PC-9 (cell line): ENCODE results near the gene DNAJC3. TPM values are rescaled to one million over a fixed set of nuclear protein-coding genes. Genes with fewer than 3 reads are reported as not detected.

ENCODE experiments used
- BruUV-seq: library from RNA; stranded (reverse); fragments of 400-500 nt; replicated peaks from 2 replicates; lab custom pipeline; 2021; lab: Mats Ljungman, UMichigan
- CTCF ChIA-PET: fragments of 300-600 bp; sonication (Branson Sonifier 250); formaldehyde crosslinking; loops from one replicate; lab custom pipeline; 2022; ENCODE audit warnings: antibody characterized with exemption; lab: Charles Lee
- POLR2A ChIA-PET: fragments of 300-600 bp; sonication (Branson Sonifier 250); formaldehyde crosslinking; loops from one replicate; lab custom pipeline; 2022; ENCODE audit warnings: antibody characterized with exemption; ENCODE audit not compliant: unreplicated experiment; lab: Charles Lee
- DNase-seq, 2 experiments: peaks; one replicate each; pipeline versions ENCODE4 v3.0.0 to v3.0.0-alpha.2; 2015 to 2022; ENCODE audit warnings: mixed read lengths in 1 of 2
- H2AFZ ChIP-seq: fragments of 200-600 bp; sonication (generic); 2 replicates; pipeline ENCODE4 v1.8.1; 2017; ENCODE audit warnings: antibody characterized with exemption
- H3F3A ChIP-seq: fragments of 200-600 bp; sonication (generic); 2 replicates; pipeline ENCODE4 v1.8.1; 2017; ENCODE audit warnings: antibody characterized with exemption, mild to moderate bottlenecking, low read depth; ENCODE audit not compliant: insufficient read depth
- H3K27ac ChIP-seq: fragments of 200-600 bp; sonication (generic); 2 replicates; pipeline ENCODE4 v1.6.1; 2016; ENCODE audit warnings: mixed run types
- H3K27me3 ChIP-seq: fragments of 200-600 bp; sonication (generic); 2 replicates; pipeline ENCODE4 v1.6.1; 2016; ENCODE audit warnings: low read depth, mixed run types; ENCODE audit not compliant: insufficient read depth
- H3K36me3 ChIP-seq: fragments of 200-600 bp; sonication (generic); 2 replicates; pipeline ENCODE4 v1.6.1; 2016; ENCODE audit warnings: low read depth, mixed run types
- H3K4me1 ChIP-seq: fragments of 200-600 bp; sonication (generic); replicated peaks from 2 replicates; pipeline ENCODE4 v1.6.1; 2016; ENCODE audit warnings: mixed run types; ENCODE audit not compliant: insufficient read depth
- H3K4me2 ChIP-seq: fragments of 200-600 bp; sonication (generic); 2 replicates; pipeline ENCODE4 v1.6.1; 2017; ENCODE audit warnings: mixed run types
- H3K4me3 ChIP-seq: fragments of 200-600 bp; sonication (generic); 2 replicates; pipeline ENCODE4 v1.6.1; 2016; ENCODE audit warnings: mixed run types
- H3K79me2 ChIP-seq: fragments of 200-600 bp; sonication (generic); 2 replicates; pipeline ENCODE4 v1.6.1; 2017; ENCODE audit warnings: low read depth, mixed run types
- H3K9me2 ChIP-seq: fragments of 200-600 bp; sonication (generic); 2 replicates; pipeline ENCODE4 v1.8.1; 2017; ENCODE audit warnings: mild to moderate bottlenecking; ENCODE audit not compliant: insufficient read depth
- H3K9me3 ChIP-seq: fragments of 200-600 bp; sonication (generic); 2 replicates; pipeline ENCODE4 v1.8.1; 2016; ENCODE audit warnings: low read depth; ENCODE audit not compliant: insufficient read depth
- H4K20me1 ChIP-seq: fragments of 200-600 bp; sonication (generic); 2 replicates; pipeline ENCODE4 v1.8.1; 2017; ENCODE audit not compliant: insufficient read depth
- EZH2 ChIP-seq: fragments of 200-600 bp; sonication (generic); IDR thresholded peaks from 2 replicates; pipeline ENCODE4 v1.8.0; 2017; ENCODE audit warnings: antibody characterized with exemption, low read depth
- intact Hi-C: fragments of 100-400 bp; cut with micrococcal nuclease; formaldehyde crosslinking; loops from one replicate; pipeline ENCODE4 v1.10.0; 2022; ENCODE audit not compliant: unreplicated experiment
- total RNA-seq: library from RNA; stranded (reverse); gene quantifications from 2 replicates; pipeline ENCODE4 v1.2.3, GENCODE V29; 2021
- TF ChIP-seq, protein P1 (sequence below): fragments of 200-600 bp; sonication (generic); conservative IDR thresholded peaks from 2 replicates; pipeline ENCODE4 v1.6.1; 2017; ENCODE audit warnings: mixed run types, antibody characterized with exemption, mild to moderate bottlenecking, moderate library complexity

DNAJC3 gene
- total RNA-seq, 1 experiment from 2014 or later, result 10.5 TPM

DNA sequence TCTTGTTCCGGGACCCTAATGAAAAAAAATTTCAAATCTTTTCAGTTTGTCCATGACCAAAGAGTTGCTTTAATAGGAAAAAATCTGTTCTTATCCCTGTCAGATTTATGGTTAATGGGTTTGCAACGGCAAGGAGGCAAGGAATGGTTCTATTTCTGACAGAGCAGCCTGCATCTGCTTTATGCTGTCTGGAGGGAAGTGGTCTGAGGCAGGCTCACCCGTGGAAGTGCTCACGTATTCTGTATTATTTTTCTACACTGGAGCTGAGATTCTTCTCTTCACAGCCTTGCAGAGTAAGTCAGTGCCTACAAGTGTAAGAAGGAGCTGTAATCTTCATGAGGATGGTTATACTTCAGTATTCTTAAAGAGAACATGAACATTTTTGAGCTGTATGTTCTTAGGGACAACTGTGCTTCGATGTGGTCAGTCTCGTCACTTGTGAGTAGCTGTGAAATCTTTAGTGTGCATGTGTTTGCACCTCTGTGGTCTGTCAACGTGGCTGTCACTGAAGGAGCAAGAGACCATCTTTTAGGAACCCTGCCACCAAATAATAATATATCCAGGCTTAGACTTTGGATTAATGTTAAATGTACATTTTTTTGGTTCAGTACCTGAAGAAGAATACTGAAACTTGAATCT, 114.3 kb downstream of the DNAJC3 start:
- Histone ChIP-seq H3K79me2 (no peaks in the 10 kb centered on the region), H2AFZ (no peak overlapping the region), H3K27ac (no peak overlapping the region), H3K4me2 (no peak overlapping the region), H4K20me1 (no peaks in the 10 kb centered on the region), H3K36me3 (peaks cover 22% of the 10 kb centered on the region), H3K9me2 (no peaks in the 10 kb centered on the region), H3F3A (no peaks in the 10 kb centered on the region), H3K9me3 (no peaks in the 10 kb centered on the region), H3K4me1 (no peaks in the 10 kb centered on the region), H3K4me3 (no peak overlapping the region), H3K27me3 (no peaks in the 10 kb centered on the region)
- no peak for DNase-seq
- intact Hi-C loops, result no loop called here
- POLR2A ChIA-PET, result no interaction called here
- BruUV-seq, result no TSS peak
- CTCF ChIA-PET, result no interaction called here
- no peak for TF ChIP-seq EZH2
- TF ChIP-seq, protein P1, sequence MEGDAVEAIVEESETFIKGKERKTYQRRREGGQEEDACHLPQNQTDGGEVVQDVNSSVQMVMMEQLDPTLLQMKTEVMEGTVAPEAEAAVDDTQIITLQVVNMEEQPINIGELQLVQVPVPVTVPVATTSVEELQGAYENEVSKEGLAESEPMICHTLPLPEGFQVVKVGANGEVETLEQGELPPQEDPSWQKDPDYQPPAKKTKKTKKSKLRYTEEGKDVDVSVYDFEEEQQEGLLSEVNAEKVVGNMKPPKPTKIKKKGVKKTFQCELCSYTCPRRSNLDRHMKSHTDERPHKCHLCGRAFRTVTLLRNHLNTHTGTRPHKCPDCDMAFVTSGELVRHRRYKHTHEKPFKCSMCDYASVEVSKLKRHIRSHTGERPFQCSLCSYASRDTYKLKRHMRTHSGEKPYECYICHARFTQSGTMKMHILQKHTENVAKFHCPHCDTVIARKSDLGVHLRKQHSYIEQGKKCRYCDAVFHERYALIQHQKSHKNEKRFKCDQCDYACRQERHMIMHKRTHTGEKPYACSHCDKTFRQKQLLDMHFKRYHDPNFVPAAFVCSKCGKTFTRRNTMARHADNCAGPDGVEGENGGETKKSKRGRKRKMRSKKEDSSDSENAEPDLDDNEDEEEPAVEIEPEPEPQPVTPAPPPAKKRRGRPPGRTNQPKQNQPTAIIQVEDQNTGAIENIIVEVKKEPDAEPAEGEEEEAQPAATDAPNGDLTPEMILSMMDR, result no peak

DNA sequence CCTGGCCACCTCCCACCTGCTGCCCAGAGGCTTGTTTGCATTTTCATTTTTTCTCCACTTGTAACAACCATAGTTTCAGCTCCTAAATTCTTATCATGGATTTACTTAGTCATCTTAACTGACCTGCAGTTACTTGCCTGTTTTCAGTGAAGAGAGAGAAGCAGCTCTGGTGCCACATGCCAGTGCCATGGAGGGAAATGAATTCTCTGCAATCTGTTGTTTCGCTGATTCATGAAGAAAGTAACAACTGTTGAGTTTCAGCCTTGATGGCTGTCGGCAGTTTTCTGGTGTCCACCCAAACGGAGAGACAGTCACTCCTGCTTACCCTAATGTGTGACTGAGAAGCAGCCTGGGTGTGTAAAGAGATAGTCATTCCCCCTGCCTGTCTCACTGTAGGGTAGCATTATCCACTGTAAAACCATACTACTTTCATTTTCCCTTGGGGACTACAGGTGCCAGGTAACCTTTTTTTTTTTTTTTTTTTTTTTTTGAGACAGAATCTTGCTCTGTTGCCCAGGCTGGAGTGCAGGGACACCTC, 116.1 kb downstream of the DNAJC3 start:
- TF ChIP-seq, protein P1, result no peak
- no peak for TF ChIP-seq EZH2
- no peak for DNase-seq
- no peaks in the 10 kb centered on the region for H3F3A ChIP-seq
- intact Hi-C loops, result no loop called here
- no peaks in the 10 kb centered on the region for H3K27me3 ChIP-seq
- H3K4me3 ChIP-seq, result no peak overlapping the region
- CTCF ChIA-PET, result no interaction called here
- H2AFZ ChIP-seq, result no peak overlapping the region
- no peaks in the 10 kb centered on the region for H4K20me1 ChIP-seq
- no peak overlapping the region for H3K27ac ChIP-seq
- H3K9me3 ChIP-seq, result no peaks in the 10 kb centered on the region
- no peaks in the 10 kb centered on the region for H3K9me2 ChIP-seq
- no peak overlapping the region for H3K4me2 ChIP-seq
- BruUV-seq, result no TSS peak
- H3K4me1 ChIP-seq, result no peaks in the 10 kb centered on the region
- POLR2A ChIA-PET, result interaction anchor here (0.6 kb wide), 1 partner anchor 59 kb away, joined by 30 read pairs; no protein-coding TSS in a partner anchor
- H3K36me3 ChIP-seq, result peaks cover 22% of the 10 kb centered on the region
- no peaks in the 10 kb centered on the region for H3K79me2 ChIP-seq

DNA sequence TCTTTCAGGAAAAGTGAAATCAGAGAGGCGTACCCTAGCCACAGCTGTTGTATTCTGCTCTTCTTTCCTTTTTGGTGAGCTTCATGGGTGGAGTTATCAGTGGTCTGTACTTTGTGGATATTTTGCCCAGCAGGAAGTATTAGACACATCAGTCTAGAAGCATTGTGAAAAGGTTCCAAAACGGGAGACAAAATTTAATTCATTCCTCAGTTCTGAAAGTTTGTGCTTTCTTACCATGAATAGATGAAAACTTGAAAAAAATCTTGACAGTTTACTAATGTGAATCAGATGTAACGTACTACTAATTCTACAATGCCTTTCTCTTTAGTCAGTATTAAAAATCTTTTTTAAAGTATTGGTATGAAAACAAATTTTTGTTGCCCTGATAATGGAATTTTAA, 116.8 kb downstream of the DNAJC3 start:
- H3K9me3 ChIP-seq, result no peaks in the 10 kb centered on the region
- no peaks in the 10 kb centered on the region for H4K20me1 ChIP-seq
- no TSS peak for BruUV-seq
- H3K27ac ChIP-seq, result no peak overlapping the region
- ChIA-PET CTCF (no interaction called here), POLR2A (no interaction called here)
- peaks cover 19% of the 10 kb centered on the region for H3K36me3 ChIP-seq
- no peak overlapping the region for H3K4me2 ChIP-seq
- no peak for DNase-seq
- no peaks in the 10 kb centered on the region for H3K4me1 ChIP-seq
- no peak for TF ChIP-seq EZH2
- TF ChIP-seq, protein P1, result no peak
- no peak overlapping the region for H2AFZ ChIP-seq
- intact Hi-C loops, result no loop called here
- H3K9me2 ChIP-seq, result no peaks in the 10 kb centered on the region
- no peak overlapping the region for H3K4me3 ChIP-seq
- no peaks in the 10 kb centered on the region for H3F3A ChIP-seq
- H3K79me2 ChIP-seq, result no peaks in the 10 kb centered on the region
- no peaks in the 10 kb centered on the region for H3K27me3 ChIP-seq
